Activated CD8-positive, alpha-beta T cell treated with anti-CD3 and anti-CD28 coated beads for 36 hours (primary cell): ENCODE results near the gene MAGI2. TPM values are rescaled to one million over a fixed set of nuclear protein-coding genes. Genes with fewer than 3 reads are reported as not detected.

ENCODE experiments used
- ATAC-seq: fragments of 200-7000 bp; cut with Tn5 transposase; one replicate; pipeline ENCODE4 v1.10.0; 2021; ENCODE audit warnings: mild to moderate bottlenecking, moderate library complexity
- CTCF ChIA-PET: fragments of 350-600 bp; sonication (Branson Sonifier 250); formaldehyde crosslinking; loops from one replicate; lab custom pipeline; 2021; ENCODE audit warnings: antibody characterized with exemption; lab: Charles Lee
- POLR2A ChIA-PET: fragments of 350-600 bp; sonication (Branson Sonifier 250); formaldehyde crosslinking; loops from one replicate; lab custom pipeline; 2021; ENCODE audit warnings: antibody characterized with exemption; lab: Charles Lee
- DNase-seq: peaks from one replicate; pipeline ENCODE4 v3.0.0-alpha.2; 2020
- H3K27ac Mint-ChIP-seq: one replicate; pipeline ENCODE4 v1.8.0; 2021; ENCODE audit warnings: mild to moderate bottlenecking, mixed read lengths
- H3K27me3 Mint-ChIP-seq: one replicate; pipeline ENCODE4 v1.8.0; 2021; ENCODE audit warnings: mixed read lengths
- H3K36me3 Mint-ChIP-seq: one replicate; pipeline ENCODE4 v1.8.0; 2021; ENCODE audit warnings: low read depth, mixed read lengths
- H3K4me1 Mint-ChIP-seq: one replicate; pipeline ENCODE4 v1.8.0; 2021; ENCODE audit warnings: low read depth, mixed read lengths
- H3K4me3 Mint-ChIP-seq: one replicate; pipeline ENCODE4 v1.8.0; 2021; ENCODE audit warnings: mild to moderate bottlenecking, moderate library complexity, mixed read lengths
- H3K9me3 Mint-ChIP-seq: one replicate; pipeline ENCODE4 v1.8.0; 2021; ENCODE audit warnings: mixed read lengths
- CTCF ChIP-seq: fragments of 200-600 bp; IDR thresholded peaks from one replicate; pipeline ENCODE4 v1.8.0; 2022; ENCODE audit warnings: antibody characterized with exemption, mild to moderate bottlenecking
- intact Hi-C: fragments of 100-400 bp; cut with micrococcal nuclease; formaldehyde crosslinking; loops from one replicate; pipeline ENCODE4 v1.10.0; 2022
- total RNA-seq, 2 experiments: library from RNA; stranded (reverse); gene quantifications; one replicate each; pipeline ENCODE4 v1.2.3, GENCODE V29; 2021

The MAGI2 gene
- total RNA-seq, 2 experiments from 2014 or later: 0.04 to 0.09 TPM

GRCh38 chr7:78567836-78568235 lies 885.6 kb downstream of the MAGI2 start:
- Mint-ChIP-seq H3K9me3 (no peaks in the 10 kb centered on the region), H3K27ac (no peak overlapping the region), H3K4me1 (no peaks in the 10 kb centered on the region), H3K27me3 (no peaks in the 10 kb centered on the region), H3K4me3 (no peak overlapping the region), H3K36me3 (no peaks in the 10 kb centered on the region)
- ATAC-seq (no peak), DNase-seq (no peak)
- no peak for TF ChIP-seq CTCF
- intact Hi-C loops: no loop called here
- CTCF ChIA-PET: no interaction called here
- POLR2A ChIA-PET: no interaction called here

GRCh38 chr7:78565784-78566183 lies 887.7 kb downstream of the MAGI2 start:
- no peak overlapping the region for H3K4me3 Mint-ChIP-seq
- no peaks in the 10 kb centered on the region for H3K9me3 Mint-ChIP-seq
- H3K27me3 Mint-ChIP-seq: no peaks in the 10 kb centered on the region
- no peak for DNase-seq
- CTCF ChIA-PET: interaction anchor here (1.3 kb wide), 1 partner anchor 13 kb away, joined by 3 read pairs; no protein-coding TSS in a partner anchor
- POLR2A ChIA-PET: no interaction called here
- TF ChIP-seq CTCF: no peak
- no peaks in the 10 kb centered on the region for H3K36me3 Mint-ChIP-seq
- ATAC-seq: no peak
- H3K4me1 Mint-ChIP-seq: no peaks in the 10 kb centered on the region
- H3K27ac Mint-ChIP-seq: no peak overlapping the region
- intact Hi-C loops: no loop called here

- intact Hi-C loops: no loop called here
- POLR2A ChIA-PET: no interaction called here
- TF ChIP-seq CTCF: no peak
- Mint-ChIP-seq H3K27me3 (no peaks in the 10 kb centered on the region), H3K9me3 (no peaks in the 10 kb centered on the region), H3K4me3 (no peak overlapping the region), H3K4me1 (no peaks in the 10 kb centered on the region), H3K36me3 (no peaks in the 10 kb centered on the region), H3K27ac (no peak overlapping the region)
- ATAC-seq (no peak), DNase-seq (no peak)
- CTCF ChIA-PET: no interaction called here
Observed at GRCh38 chr7:78563191-78563590, 890.3 kb downstream of the MAGI2 start.

GRCh38 chr7:78562191-78562590 lies 891.3 kb downstream of the MAGI2 start:
- H3K27ac Mint-ChIP-seq: no peak overlapping the region
- DNase-seq (no peak), ATAC-seq (no peak)
- H3K4me3 Mint-ChIP-seq: no peak overlapping the region
- CTCF ChIA-PET: no interaction called here
- H3K4me1 Mint-ChIP-seq: no peaks in the 10 kb centered on the region
- H3K9me3 Mint-ChIP-seq: no peaks in the 10 kb centered on the region
- no peaks in the 10 kb centered on the region for H3K36me3 Mint-ChIP-seq
- H3K27me3 Mint-ChIP-seq: no peaks in the 10 kb centered on the region
- TF ChIP-seq CTCF: no peak
- intact Hi-C loops: no loop called here
- POLR2A ChIA-PET: no interaction called here

GRCh38 chr7:78558566-78558965 lies 894.9 kb downstream of the MAGI2 start:
- intact Hi-C loops: no loop called here
- ATAC-seq: no peak
- H3K27me3 Mint-ChIP-seq: no peaks in the 10 kb centered on the region
- no peak for DNase-seq
- no peak overlapping the region for H3K4me3 Mint-ChIP-seq
- no peaks in the 10 kb centered on the region for H3K36me3 Mint-ChIP-seq
- POLR2A ChIA-PET: no interaction called here
- CTCF ChIA-PET: no interaction called here
- no peak overlapping the region for H3K27ac Mint-ChIP-seq
- no peak for TF ChIP-seq CTCF
- H3K4me1 Mint-ChIP-seq: no peaks in the 10 kb centered on the region
- H3K9me3 Mint-ChIP-seq: no peaks in the 10 kb centered on the region
